ENCODE data around the gene TRMT13. TPM values are rescaled to one million over a fixed set of nuclear protein-coding genes. Genes with fewer than 3 reads are reported as not detected.
A peak's percentile ranks its signal among the peaks of the same experiment; 100 is the strongest.

The TRMT13 gene
- total RNA-seq, 2 experiments from 2014 or later, result 13.9 to 15.4 TPM

DNA sequence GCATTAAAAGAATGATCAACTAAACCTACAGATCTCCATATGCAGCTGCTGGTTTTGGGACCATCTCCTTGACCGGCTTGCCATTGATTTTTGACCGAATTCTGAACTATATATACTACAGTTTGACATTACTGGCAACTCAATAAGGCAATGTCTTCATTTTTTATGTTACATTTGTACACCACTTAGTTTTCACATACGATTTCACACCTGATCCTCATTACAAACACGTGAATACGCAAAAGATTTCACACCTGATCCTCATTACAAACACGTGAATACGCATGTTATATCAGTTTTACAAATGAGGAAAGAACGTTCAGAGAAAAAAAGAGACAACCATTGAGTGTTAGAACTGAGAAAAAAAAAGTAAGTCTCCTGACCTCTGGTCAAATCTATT lies 1.3 kb upstream of the TRMT13 start:
- Mint-ChIP-seq H3K36me3 (ENCODE audit: low read depth) (peaks cover 10% of the 10 kb centered on the region), H3K4me1 (peaks cover 52% of the 10 kb centered on the region), H3K27ac (peak overlapping the region; percentile 90), H3K4me3 (peak overlapping the region; percentile 96), H3K27me3 (no peaks in the 10 kb centered on the region), H3K9me3 (no peaks in the 10 kb centered on the region)
- CTCF ChIA-PET, result interaction anchor here (0.9 kb wide), 1 partner anchor 98 kb away, joined by 3 read pairs; no protein-coding TSS in a partner anchor
- DNase-seq, result no peak
- POLR2A ChIA-PET, result interaction anchor here (1.7 kb wide), 1 partner anchor 221 kb away, joined by 6 read pairs; the partner anchor contains the start of gene CDC14A

- ChIA-PET CTCF (no interaction called here), POLR2A (interaction anchor here (1.4 kb wide), 1 partner anchor 135 kb away, joined by 3 read pairs; no protein-coding TSS in a partner anchor)
- Mint-ChIP-seq H3K36me3 (ENCODE audit: low read depth) (peaks cover 26% of the 10 kb centered on the region), H3K4me3 (peak overlapping the region; percentile 43), H3K27me3 (no peaks in the 10 kb centered on the region), H3K27ac (no peak overlapping the region), H3K4me1 (peaks cover 45% of the 10 kb centered on the region), H3K9me3 (no peaks in the 10 kb centered on the region)
- no peak for DNase-seq
Measured at GRCh38 chr1:100134872-100135271, 1.9 kb downstream of the TRMT13 start.

GRCh38 chr1:100137602-100138001 lies 4.6 kb downstream of the TRMT13 start:
- ChIA-PET POLR2A (no interaction called here), CTCF (no interaction called here)
- peaks cover 22% of the 10 kb centered on the region for H3K4me1 Mint-ChIP-seq
- H3K36me3 Mint-ChIP-seq (ENCODE audit: low read depth), result peaks cover 44% of the 10 kb centered on the region
- no peak overlapping the region for H3K4me3 Mint-ChIP-seq
- no peak overlapping the region for H3K27ac Mint-ChIP-seq
- no peaks in the 10 kb centered on the region for H3K9me3 Mint-ChIP-seq
- no peak for DNase-seq
- H3K27me3 Mint-ChIP-seq, result no peaks in the 10 kb centered on the region

- Mint-ChIP-seq H3K4me1 (no peaks in the 10 kb centered on the region), H3K9me3 (no peaks in the 10 kb centered on the region), H3K27ac (no peak overlapping the region), H3K4me3 (no peak overlapping the region), H3K36me3 (ENCODE audit: low read depth) (peaks cover 59% of the 10 kb centered on the region), H3K27me3 (no peaks in the 10 kb centered on the region)
- no peak for DNase-seq
- CTCF ChIA-PET, result no interaction called here
- POLR2A ChIA-PET, result no interaction called here
Measured at GRCh38 chr1:100141192-100141591, 8.2 kb downstream of the TRMT13 start.

DNA sequence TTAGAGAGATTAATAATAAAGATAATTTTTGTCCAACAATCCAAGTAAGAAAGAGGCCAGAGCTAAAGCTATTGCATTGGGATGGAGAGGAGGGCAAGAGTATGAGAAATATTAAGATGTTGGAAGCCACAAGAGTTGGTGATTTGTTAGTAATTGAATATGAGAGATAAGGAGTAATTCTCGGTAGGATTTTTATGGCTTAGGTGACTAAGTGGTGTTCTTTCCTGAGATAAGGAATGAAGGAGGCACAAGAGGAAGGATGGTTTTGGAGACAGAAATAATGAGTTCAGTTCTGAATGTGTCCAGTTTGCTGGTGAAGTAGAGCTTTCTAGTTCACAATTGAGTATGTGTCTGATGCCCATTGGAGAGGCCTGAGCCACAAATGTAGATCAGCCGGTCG lies 9.4 kb downstream of the TRMT13 start:
- Mint-ChIP-seq H3K27me3 (no peaks in the 10 kb centered on the region), H3K9me3 (no peaks in the 10 kb centered on the region), H3K4me3 (no peak overlapping the region), H3K27ac (no peak overlapping the region), H3K4me1 (no peaks in the 10 kb centered on the region), H3K36me3 (ENCODE audit: low read depth) (peaks cover 63% of the 10 kb centered on the region)
- no peak for DNase-seq
- CTCF ChIA-PET, result no interaction called here
- POLR2A ChIA-PET, result interaction anchor here (1.3 kb wide), 1 partner anchor 9 kb away, joined by 4 read pairs; the partner anchor contains the start of genes SASS6 and TRMT13

GRCh38 chr1:100145116-100145515 lies 12.2 kb downstream of the TRMT13 start:
- Mint-ChIP-seq H3K4me1 (no peaks in the 10 kb centered on the region), H3K4me3 (no peak overlapping the region), H3K36me3 (ENCODE audit: low read depth) (peaks cover 53% of the 10 kb centered on the region), H3K27me3 (no peaks in the 10 kb centered on the region), H3K27ac (no peak overlapping the region), H3K9me3 (no peaks in the 10 kb centered on the region)
- ChIA-PET CTCF (no interaction called here), POLR2A (no interaction called here)
- DNase-seq, result no peak

DNA sequence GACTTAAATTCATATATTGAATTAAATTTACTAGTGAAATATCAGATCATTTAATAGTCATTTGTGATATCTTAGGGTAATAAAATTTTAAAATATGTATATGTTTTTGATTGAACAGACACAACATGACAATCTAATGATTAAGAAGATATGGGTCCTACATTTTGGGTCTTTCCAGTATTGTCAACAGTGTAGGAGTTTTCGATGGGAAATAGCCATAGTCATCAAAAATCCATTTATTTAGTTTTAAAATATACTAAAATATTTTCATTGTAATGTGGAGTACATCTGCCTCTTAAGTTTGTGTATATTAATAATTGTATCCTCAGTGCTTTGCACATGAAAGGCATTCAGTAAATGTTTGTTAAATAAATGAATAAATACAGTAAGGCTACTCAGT lies 14.0 kb downstream of the TRMT13 start:
- Mint-ChIP-seq H3K27ac (no peak overlapping the region), H3K9me3 (no peaks in the 10 kb centered on the region), H3K4me1 (peaks cover under 1% of the 10 kb centered on the region), H3K36me3 (ENCODE audit: low read depth) (peaks cover 43% of the 10 kb centered on the region), H3K4me3 (no peak overlapping the region), H3K27me3 (no peaks in the 10 kb centered on the region)
- CTCF ChIA-PET, result no interaction called here
- no peak for DNase-seq
- POLR2A ChIA-PET, result interaction anchor here (1.1 kb wide), 1 partner anchor 14 kb away, joined by 3 read pairs; the partner anchor contains the start of genes SASS6 and TRMT13

GRCh38 chr1:100147875-100148274 lies 14.9 kb downstream of the TRMT13 start:
- H3K4me1 Mint-ChIP-seq, result peaks cover 5% of the 10 kb centered on the region
- CTCF ChIA-PET, result no interaction called here
- H3K27ac Mint-ChIP-seq, result no peak overlapping the region
- H3K4me3 Mint-ChIP-seq, result no peak overlapping the region
- DNase-seq, result no peak
- no peaks in the 10 kb centered on the region for H3K9me3 Mint-ChIP-seq
- no peaks in the 10 kb centered on the region for H3K27me3 Mint-ChIP-seq
- POLR2A ChIA-PET, result interaction anchor here (1.1 kb wide), 1 partner anchor 15 kb away, joined by 3 read pairs; the partner anchor contains the start of genes SASS6 and TRMT13
- H3K36me3 Mint-ChIP-seq (ENCODE audit: low read depth), result peaks cover 36% of the 10 kb centered on the region

GRCh38 chr1:100151679-100152078 lies 18.7 kb downstream of the TRMT13 start:
- Mint-ChIP-seq H3K27ac (no peak overlapping the region), H3K9me3 (no peaks in the 10 kb centered on the region), H3K36me3 (ENCODE audit: low read depth) (peaks cover 13% of the 10 kb centered on the region), H3K4me3 (no peak overlapping the region), H3K27me3 (no peaks in the 10 kb centered on the region), H3K4me1 (peaks cover 5% of the 10 kb centered on the region)
- ChIA-PET CTCF (no interaction called here), POLR2A (no interaction called here)
- DNase-seq, result no peak

DNA sequence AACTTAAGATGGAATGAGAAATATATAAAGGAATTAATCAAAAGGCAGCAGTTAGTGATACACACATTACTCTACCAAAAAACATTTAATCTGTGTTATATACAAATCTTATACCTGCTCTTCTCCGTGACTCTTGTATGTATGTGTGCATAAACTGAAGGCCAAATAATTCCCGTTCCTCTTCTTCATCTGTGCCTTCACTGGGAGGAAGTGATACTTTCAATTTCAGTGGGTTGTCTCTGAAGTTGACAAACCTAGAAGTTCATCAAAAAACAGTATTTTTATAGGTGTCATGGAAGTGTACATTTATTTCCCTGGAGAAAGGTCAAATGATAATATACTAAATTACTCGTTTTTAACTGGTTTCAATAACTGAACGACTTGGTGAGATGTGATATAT lies 19.3 kb downstream of the TRMT13 start:
- no peak overlapping the region for H3K27ac Mint-ChIP-seq

DNA sequence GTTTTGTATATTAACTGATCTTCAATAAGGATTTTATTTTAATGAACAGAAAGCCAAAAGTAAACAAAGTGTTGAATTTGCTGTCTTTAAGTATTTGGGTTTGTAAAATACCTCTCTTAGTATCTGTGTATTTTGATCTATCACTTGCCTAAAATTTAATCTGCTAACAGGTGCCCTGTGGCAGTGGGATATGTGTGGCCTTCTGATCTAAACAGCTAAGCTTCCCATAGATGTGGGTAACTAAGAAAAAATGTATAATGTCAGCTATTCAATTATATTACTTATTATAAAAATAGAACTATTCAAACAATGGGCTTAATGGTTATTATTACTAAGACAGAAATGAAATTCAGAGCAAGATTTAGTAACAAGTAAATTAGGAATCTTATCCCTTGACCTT lies 29.9 kb downstream of the TRMT13 start:
- Mint-ChIP-seq H3K4me1 (no peaks in the 10 kb centered on the region), H3K27me3 (no peaks in the 10 kb centered on the region), H3K9me3 (no peaks in the 10 kb centered on the region), H3K36me3 (ENCODE audit: low read depth) (no peaks in the 10 kb centered on the region), H3K4me3 (no peak overlapping the region), H3K27ac (no peak overlapping the region)
- DNase-seq, result no peak
- ChIA-PET CTCF (no interaction called here), POLR2A (no interaction called here)

More for the DNA sequence above, 19.3 kb downstream of the TRMT13 start:
- no peak for DNase-seq
- H3K4me1 Mint-ChIP-seq, result peaks cover 5% of the 10 kb centered on the region
- CTCF ChIA-PET, result no interaction called here
- H3K9me3 Mint-ChIP-seq, result no peaks in the 10 kb centered on the region
- H3K36me3 Mint-ChIP-seq (ENCODE audit: low read depth), result peaks cover 11% of the 10 kb centered on the region
- POLR2A ChIA-PET, result no interaction called here
- H3K4me3 Mint-ChIP-seq, result no peak overlapping the region
- H3K27me3 Mint-ChIP-seq, result no peaks in the 10 kb centered on the region

GRCh38 chr1:100164216-100164615 lies 31.3 kb downstream of the TRMT13 start:
- H3K36me3 Mint-ChIP-seq (ENCODE audit: low read depth), result no peaks in the 10 kb centered on the region
- DNase-seq, result no peak
- H3K27me3 Mint-ChIP-seq, result no peaks in the 10 kb centered on the region
- no peak overlapping the region for H3K4me3 Mint-ChIP-seq
- H3K9me3 Mint-ChIP-seq, result no peaks in the 10 kb centered on the region
- POLR2A ChIA-PET, result no interaction called here
- no peak overlapping the region for H3K27ac Mint-ChIP-seq
- H3K4me1 Mint-ChIP-seq, result no peaks in the 10 kb centered on the region
- CTCF ChIA-PET, result no interaction called here

DNA sequence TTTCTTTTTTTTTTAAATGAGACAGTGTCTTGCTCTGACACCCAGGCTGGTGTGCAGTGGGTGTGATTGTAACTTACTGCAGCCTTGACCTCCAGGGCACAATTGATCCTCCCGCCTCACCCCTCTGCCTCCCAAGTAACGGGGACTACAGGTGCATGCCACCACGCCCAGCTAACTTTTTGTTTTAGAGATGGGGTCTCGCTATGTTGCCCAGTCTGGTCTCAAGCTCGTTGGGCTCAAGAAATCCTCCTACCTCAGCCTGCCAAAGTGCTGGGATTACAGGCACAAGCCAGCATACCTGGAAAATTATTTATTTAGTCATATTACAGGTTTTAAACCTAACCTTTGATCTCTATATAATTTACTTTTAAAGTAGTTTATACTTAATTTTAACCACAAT lies 31.7 kb downstream of the TRMT13 start:
- H3K4me1 Mint-ChIP-seq, result no peaks in the 10 kb centered on the region
- POLR2A ChIA-PET, result no interaction called here
- H3K27me3 Mint-ChIP-seq, result no peaks in the 10 kb centered on the region
- H3K9me3 Mint-ChIP-seq, result no peaks in the 10 kb centered on the region
- DNase-seq, result no peak
- H3K4me3 Mint-ChIP-seq, result no peak overlapping the region
- CTCF ChIA-PET, result no interaction called here
- H3K36me3 Mint-ChIP-seq (ENCODE audit: low read depth), result no peaks in the 10 kb centered on the region
- no peak overlapping the region for H3K27ac Mint-ChIP-seq

- POLR2A ChIA-PET, result no interaction called here
- H3K27me3 Mint-ChIP-seq, result peaks cover 1% of the 10 kb centered on the region
- CTCF ChIA-PET, result interaction anchor here (1.4 kb wide), 1 partner anchor 12 kb away, joined by 4 read pairs; no protein-coding TSS in a partner anchor
- H3K4me1 Mint-ChIP-seq, result no peaks in the 10 kb centered on the region
- H3K9me3 Mint-ChIP-seq, result no peaks in the 10 kb centered on the region
- no peaks in the 10 kb centered on the region for H3K36me3 Mint-ChIP-seq (ENCODE audit: low read depth)
- DNase-seq, result no peak
- H3K27ac Mint-ChIP-seq, result no peak overlapping the region
- H3K4me3 Mint-ChIP-seq, result no peak overlapping the region
Measured at GRCh38 chr1:100168051-100168450, 35.1 kb downstream of the TRMT13 start.
